Gastroesophageal sphincter (tissue), 4 donors: ENCODE data around the gene INO80E. TPM values are rescaled to one million over a fixed set of nuclear protein-coding genes. Genes with fewer than 3 reads are reported as not detected.

Source experiments
- ATAC-seq: fragments of 150-250 bp; one replicate; pipeline ENCODE4 v1.9.1; 2016; ENCODE audit warnings: mild to moderate bottlenecking, moderate library complexity
- H3K27ac ChIP-seq, 4 donors: fragments of 200-600 bp; sonication (generic) in 3 of 4; 1 replicate in 3 of 4; 2 replicates in 1 of 4; pipeline ENCODE4 v1.5.1; 2016 to 2019
- H3K27me3 ChIP-seq: fragments of 200-600 bp; sonication (generic); one replicate; pipeline ENCODE4 v1.5.1; 2019
- H3K36me3 ChIP-seq, 2 donors: fragments of 200-600 bp; sonication (generic); one replicate each; pipeline ENCODE4 v1.5.1; 2019; ENCODE audit warnings: control low read depth in 1 of 2
- H3K4me1 ChIP-seq, 3 donors: fragments of 200-600 bp; sonication (generic); 1 replicate in 2 of 3; 2 replicates in 1 of 3; pipeline ENCODE4 v1.5.1; 2016 to 2019; ENCODE audit warnings: control low read depth in 2 of 3
- H3K4me3 ChIP-seq, 2 donors: fragments of 200-600 bp; sonication (generic); one replicate each; pipeline ENCODE4 v1.5.1; 2019; ENCODE audit warnings: mild to moderate bottlenecking in 1 of 2, moderate library complexity in 1 of 2
- H3K9me3 ChIP-seq, 3 donors: fragments of 200-600 bp; sonication (generic); one replicate each; pipeline ENCODE4 v1.5.1; 2017 to 2019; ENCODE audit warnings: control low read depth in 2 of 3
- EP300 ChIP-seq: sonication (generic); formaldehyde crosslinking; IDR thresholded peaks from one replicate; pipeline ENCODE4 v1.6.1; 2017; ENCODE audit warnings: antibody characterized with exemption, mild to moderate bottlenecking
- POLR2A ChIP-seq, 2 donors: fragments of 450-650 bp; IDR thresholded peaks; one replicate each; pipeline ENCODE4 v1.6.1; 2017; ENCODE audit warnings: antibody characterized with exemption in 2 of 2, mild to moderate bottlenecking in 2 of 2, moderate library complexity in 1 of 2
- POLR2AphosphoS5 ChIP-seq: sonication (generic); formaldehyde crosslinking; IDR thresholded peaks from one replicate; pipeline ENCODE4 v1.6.1; 2017; ENCODE audit warnings: antibody characterized with exemption
- WGBS, 2 donors: methylation state at CpG; one replicate each; pipeline ENCODE4 v1.1.5; 2018; ENCODE audit warnings: low coverage in 1 of 2; 5-methylcytosine and 5-hydroxymethylcytosine counted together
- total RNA-seq, 4 donors: library from RNA; depleted of rRNA; stranded (reverse); fragments of >200 nt; gene quantifications; one replicate each; pipeline ENCODE4 v1.1.0, GENCODE V29; 2016
- TF ChIP-seq, protein P1 (sequence below), 4 experiments: fragments of 200-600 bp in 2 of 4; fragments of 450-650 bp in 2 of 4; sonication (generic) in 1 of 4; IDR thresholded peaks; one replicate each; pipeline ENCODE4 v1.5.1; 2017 to 2019; ENCODE audit warnings: antibody characterized with exemption in 4 of 4, mild to moderate bottlenecking in 2 of 4, moderate library complexity in 2 of 4

INO80E gene
- total RNA-seq, 4 donors from 2014 or later = 40.9 to 82.2 (median 74.4) TPM

DNA sequence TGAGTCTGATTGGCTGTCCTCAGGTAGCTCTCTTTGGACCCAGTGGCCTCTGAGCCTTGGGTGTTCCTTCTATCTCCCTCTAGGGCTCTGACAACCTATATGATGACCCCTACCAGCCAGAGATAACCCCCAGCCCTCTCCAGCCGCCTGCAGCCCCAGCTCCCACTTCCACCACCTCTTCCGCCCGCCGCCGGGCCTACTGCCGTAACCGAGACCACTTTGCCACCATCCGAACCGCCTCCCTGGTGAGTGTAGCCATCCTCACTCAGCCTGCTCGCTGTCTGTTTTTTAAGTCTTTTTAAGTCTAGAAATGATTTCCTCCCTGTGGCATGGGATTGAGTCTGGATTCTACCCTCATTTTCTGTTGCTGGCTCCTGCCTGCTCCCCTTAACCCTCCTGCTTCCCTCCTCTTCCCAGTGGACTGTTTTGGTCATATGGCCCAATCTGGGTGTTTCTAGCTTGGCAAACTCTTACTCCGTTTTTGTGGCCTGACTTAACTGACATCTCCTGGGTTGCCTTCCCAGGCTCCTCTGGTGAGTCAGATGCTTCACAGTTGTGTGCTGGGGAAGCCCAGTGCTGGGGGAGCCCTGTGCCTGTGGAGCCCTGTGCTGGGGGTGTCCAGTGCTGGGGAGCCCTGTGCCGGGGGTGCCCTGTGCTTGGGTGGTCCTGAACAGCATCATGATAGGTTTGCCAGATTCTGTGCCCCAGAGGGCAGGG lies 12.5 kb upstream of the INO80E start:
- peaks cover 0 to 2% (median 0%) of the 10 kb centered on the region in 3 donors for H3K4me1 ChIP-seq
- H3K4me3 ChIP-seq = no peak overlapping the region
- TF ChIP-seq EP300 (no peak), POLR2A (IDR thresholded peaks at IDR 0.05) (no peak), POLR2AphosphoS5 (no peak)
- TF ChIP-seq, protein P1, sequence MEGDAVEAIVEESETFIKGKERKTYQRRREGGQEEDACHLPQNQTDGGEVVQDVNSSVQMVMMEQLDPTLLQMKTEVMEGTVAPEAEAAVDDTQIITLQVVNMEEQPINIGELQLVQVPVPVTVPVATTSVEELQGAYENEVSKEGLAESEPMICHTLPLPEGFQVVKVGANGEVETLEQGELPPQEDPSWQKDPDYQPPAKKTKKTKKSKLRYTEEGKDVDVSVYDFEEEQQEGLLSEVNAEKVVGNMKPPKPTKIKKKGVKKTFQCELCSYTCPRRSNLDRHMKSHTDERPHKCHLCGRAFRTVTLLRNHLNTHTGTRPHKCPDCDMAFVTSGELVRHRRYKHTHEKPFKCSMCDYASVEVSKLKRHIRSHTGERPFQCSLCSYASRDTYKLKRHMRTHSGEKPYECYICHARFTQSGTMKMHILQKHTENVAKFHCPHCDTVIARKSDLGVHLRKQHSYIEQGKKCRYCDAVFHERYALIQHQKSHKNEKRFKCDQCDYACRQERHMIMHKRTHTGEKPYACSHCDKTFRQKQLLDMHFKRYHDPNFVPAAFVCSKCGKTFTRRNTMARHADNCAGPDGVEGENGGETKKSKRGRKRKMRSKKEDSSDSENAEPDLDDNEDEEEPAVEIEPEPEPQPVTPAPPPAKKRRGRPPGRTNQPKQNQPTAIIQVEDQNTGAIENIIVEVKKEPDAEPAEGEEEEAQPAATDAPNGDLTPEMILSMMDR (IDR thresholded peaks at IDR 0.05) = no peak
- H3K36me3 ChIP-seq = peaks cover 0 to 100% of the 10 kb centered on the region in 2 donors
- no peak for ATAC-seq
- H3K27me3 ChIP-seq = no peaks in the 10 kb centered on the region
- H3K27ac ChIP-seq = no peak overlapping the region
- WGBS, 2 donors = 79 to 90% methylated on average over 9 to 11 of the region's 12 CpGs
- no peaks in the 10 kb centered on the region for H3K9me3 ChIP-seq

DNA sequence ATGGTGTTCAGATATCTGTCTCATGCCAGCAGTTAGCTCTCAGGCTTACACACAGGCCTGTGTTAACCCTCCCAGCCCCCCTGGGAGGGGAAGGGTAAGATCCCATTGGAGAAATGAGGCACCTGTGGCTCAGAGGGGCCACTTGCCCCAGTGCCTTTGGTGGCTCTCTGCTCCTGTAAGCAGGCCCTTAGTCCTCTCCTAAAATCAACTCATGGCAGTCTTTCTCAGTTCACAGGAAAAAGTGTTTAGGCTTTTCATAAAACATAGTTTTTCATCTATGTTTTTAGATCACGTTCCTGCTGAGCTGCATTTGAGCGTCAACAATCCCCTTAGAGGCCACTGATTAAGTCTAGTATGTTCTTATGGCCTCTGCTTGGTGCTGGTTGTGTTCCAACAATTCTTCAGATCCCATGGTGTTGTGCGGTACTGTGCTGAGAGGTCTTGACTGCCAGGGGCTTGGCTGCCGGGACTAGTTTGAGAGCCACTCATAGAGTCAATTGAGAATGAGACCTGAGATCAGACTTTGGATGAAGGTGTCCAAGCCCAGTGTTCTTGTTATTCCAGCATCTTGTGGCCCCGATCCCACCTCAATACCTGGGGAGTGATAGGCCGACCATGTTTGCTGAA lies 11.8 kb upstream of the INO80E start:
- H3K36me3 ChIP-seq = peaks cover 0 to 100% of the 10 kb centered on the region in 2 donors
- WGBS, 2 donors = 65 to 81% methylated on average over 2 to 5 of the region's 6 CpGs
- H3K4me3 ChIP-seq = no peak overlapping the region
- no peaks in the 10 kb centered on the region for H3K27me3 ChIP-seq
- no peaks in the 10 kb centered on the region for H3K9me3 ChIP-seq
- ATAC-seq = no peak
- no peaks in the 10 kb centered on the region for H3K4me1 ChIP-seq
- TF ChIP-seq EP300 (no peak), POLR2AphosphoS5 (no peak), POLR2A (IDR thresholded peaks at IDR 0.05) (no peak)
- TF ChIP-seq, protein P1 (IDR thresholded peaks at IDR 0.05) = no peak
- H3K27ac ChIP-seq = no peak overlapping the region

DNA sequence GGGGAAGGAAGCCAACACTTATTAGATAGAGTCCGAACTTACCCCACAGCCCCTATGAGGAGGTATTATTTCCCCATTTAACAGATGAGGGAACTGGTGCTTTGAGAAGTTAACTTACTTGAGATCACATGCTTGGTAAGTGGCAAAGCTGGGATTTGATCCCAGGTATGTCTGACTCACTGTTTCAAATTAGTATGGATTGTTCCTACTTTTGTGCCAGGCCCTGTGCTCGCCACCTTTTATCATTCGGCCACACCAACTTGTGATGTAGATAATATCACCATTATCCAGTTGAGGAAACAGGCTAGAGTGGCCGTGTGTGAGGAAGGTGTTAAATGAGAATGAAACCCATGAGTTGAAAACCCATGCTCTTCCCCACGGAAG lies 11.3 kb upstream of the INO80E start:
- H3K27ac ChIP-seq = no peak overlapping the region
- no peak for TF ChIP-seq POLR2AphosphoS5
- TF ChIP-seq POLR2A (IDR thresholded peaks at IDR 0.05) = no peak
- no peak for TF ChIP-seq EP300
- TF ChIP-seq, protein P1 (IDR thresholded peaks at IDR 0.05) = no peak
- H3K4me3 ChIP-seq = no peak overlapping the region
- H3K9me3 ChIP-seq = no peaks in the 10 kb centered on the region
- peaks cover 0 to 100% of the 10 kb centered on the region in 2 donors for H3K36me3 ChIP-seq
- 80 to 88% methylated on average over 3 to 4 of the region's 5 CpGs for WGBS, 2 donors
- no peaks in the 10 kb centered on the region for H3K4me1 ChIP-seq
- no peaks in the 10 kb centered on the region for H3K27me3 ChIP-seq
- ATAC-seq = no peak

DNA sequence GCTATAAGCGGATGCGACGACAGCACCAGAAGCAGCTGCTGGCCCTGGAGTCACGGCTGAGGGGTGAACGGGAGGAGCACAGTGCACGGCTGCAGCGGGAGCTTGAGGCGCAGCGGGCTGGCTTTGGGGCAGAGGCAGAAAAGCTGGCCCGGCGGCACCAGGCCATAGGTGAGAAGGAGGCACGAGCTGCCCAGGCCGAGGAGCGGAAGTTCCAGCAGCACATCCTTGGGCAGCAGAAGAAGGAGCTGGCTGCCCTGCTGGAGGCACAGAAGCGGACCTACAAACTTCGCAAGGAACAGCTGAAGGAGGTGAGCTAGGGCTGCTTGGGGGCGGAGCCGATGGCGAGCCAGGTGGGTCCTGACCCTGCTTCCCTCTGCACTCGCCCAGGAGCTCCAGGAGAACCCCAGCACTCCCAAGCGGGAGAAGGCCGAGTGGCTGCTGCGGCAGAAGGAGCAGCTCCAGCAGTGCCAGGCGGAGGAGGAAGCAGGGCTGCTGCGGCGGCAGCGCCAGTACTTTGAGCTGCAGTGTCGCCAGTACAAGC lies 10.7 kb upstream of the INO80E start:
- H3K27me3 ChIP-seq = no peaks in the 10 kb centered on the region
- no peaks in the 10 kb centered on the region for H3K9me3 ChIP-seq
- TF ChIP-seq POLR2A (IDR thresholded peaks at IDR 0.05) (no peak), EP300 (no peak), POLR2AphosphoS5 (no peak)
- TF ChIP-seq, protein P1 (IDR thresholded peaks at IDR 0.05) = no peak
- peaks cover 0 to 100% of the 10 kb centered on the region in 2 donors for H3K36me3 ChIP-seq
- no peak for ATAC-seq
- no peak overlapping the region for H3K4me3 ChIP-seq
- H3K27ac ChIP-seq = no peak overlapping the region
- WGBS, 2 donors = 95% methylated on average over 7 of the region's 28 CpGs; no CpG with 5 or more reads in 1 of the 2 donors
- H3K4me1 ChIP-seq = no peaks in the 10 kb centered on the region
